Measurements from ENCODE around the gene ATG13.

DNA sequence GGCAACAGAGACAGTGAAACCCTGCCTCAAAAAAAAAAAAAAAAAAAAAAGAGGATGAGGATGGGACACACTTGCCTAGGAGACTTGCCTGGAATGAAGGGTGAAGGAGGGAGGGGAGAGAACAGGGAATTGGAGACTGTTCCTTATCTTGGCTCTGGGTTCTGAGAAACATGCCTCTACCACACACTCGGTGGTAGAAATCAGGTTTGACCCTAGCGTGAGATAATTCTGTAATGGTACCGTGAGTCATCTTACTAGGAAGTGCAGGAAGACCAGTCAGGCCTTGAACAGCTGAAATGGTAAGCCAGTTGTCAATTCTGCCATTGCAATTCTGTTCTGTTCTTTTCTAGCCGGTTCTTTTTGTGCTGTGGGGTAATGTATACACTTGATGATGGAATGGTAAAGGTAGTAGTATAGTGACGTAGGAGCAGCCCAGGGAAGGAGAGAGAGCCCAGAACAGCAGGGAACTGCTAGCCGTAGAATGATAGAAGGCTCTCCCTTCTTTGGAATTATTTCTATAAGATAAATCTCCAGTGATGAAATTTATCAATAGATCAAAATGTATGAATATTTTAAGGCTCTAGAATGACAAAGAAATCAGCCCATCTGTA, 19.6 kb upstream of the ATG13 start:
- TF ChIP-seq TEAD4 (IDR thresholded peaks at IDR 0.05), result no peak
- TF ChIP-seq YY1 (IDR thresholded peaks at IDR 0.05; ENCODE audit: low read depth), result no peak
- TF ChIP-seq NFIC (IDR thresholded peaks at IDR 0.05), result no peak
- TF ChIP-seq, protein P1, sequence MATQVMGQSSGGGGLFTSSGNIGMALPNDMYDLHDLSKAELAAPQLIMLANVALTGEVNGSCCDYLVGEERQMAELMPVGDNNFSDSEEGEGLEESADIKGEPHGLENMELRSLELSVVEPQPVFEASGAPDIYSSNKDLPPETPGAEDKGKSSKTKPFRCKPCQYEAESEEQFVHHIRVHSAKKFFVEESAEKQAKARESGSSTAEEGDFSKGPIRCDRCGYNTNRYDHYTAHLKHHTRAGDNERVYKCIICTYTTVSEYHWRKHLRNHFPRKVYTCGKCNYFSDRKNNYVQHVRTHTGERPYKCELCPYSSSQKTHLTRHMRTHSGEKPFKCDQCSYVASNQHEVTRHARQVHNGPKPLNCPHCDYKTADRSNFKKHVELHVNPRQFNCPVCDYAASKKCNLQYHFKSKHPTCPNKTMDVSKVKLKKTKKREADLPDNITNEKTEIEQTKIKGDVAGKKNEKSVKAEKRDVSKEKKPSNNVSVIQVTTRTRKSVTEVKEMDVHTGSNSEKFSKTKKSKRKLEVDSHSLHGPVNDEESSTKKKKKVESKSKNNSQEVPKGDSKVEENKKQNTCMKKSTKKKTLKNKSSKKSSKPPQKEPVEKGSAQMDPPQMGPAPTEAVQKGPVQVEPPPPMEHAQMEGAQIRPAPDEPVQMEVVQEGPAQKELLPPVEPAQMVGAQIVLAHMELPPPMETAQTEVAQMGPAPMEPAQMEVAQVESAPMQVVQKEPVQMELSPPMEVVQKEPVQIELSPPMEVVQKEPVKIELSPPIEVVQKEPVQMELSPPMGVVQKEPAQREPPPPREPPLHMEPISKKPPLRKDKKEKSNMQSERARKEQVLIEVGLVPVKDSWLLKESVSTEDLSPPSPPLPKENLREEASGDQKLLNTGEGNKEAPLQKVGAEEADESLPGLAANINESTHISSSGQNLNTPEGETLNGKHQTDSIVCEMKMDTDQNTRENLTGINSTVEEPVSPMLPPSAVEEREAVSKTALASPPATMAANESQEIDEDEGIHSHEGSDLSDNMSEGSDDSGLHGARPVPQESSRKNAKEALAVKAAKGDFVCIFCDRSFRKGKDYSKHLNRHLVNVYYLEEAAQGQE (IDR thresholded peaks at IDR 0.05; ENCODE audit: low read depth), result no peak
- no peak for TF ChIP-seq MAX (IDR thresholded peaks at IDR 0.05)
- no peak for TF ChIP-seq TAF1 (IDR thresholded peaks at IDR 0.05; ENCODE audit: low read depth)
- TF ChIP-seq EGR1 (IDR thresholded peaks at IDR 0.05), result no peak
- no peak for TF ChIP-seq CEBPB (IDR thresholded peaks at IDR 0.05)
- no peak for TF ChIP-seq TCF12 (IDR thresholded peaks at IDR 0.05; ENCODE audit: low read depth)
- no peak for TF ChIP-seq CREB1 (IDR thresholded peaks at IDR 0.05; ENCODE audit: low read depth)
- no peak for TF ChIP-seq EP300 (IDR thresholded peaks at IDR 0.05; ENCODE audit: borderline replicate concordance)
